Stimulated activated CD4-positive, alpha-beta T cell treated with anti-CD3 and anti-CD28 coated beads, Interleukin-2, amount 100 ng/mL, for 48 hours (primary cell): Measurements from ENCODE around the gene HDDC3.
A peak's percentile ranks its signal among the peaks of the same experiment; 100 is the strongest.
"Not testable (repeated sequence)": the region's sequence is repeated elsewhere in the genome, so short reads cannot be mapped to it uniquely, and the experiment has no call there.

ENCODE experiments used
- DNase-seq, 2 donors: peaks; one replicate each; pipeline ENCODE4 v3.0.0-alpha.2; 2020

HDDC3 gene

DNA sequence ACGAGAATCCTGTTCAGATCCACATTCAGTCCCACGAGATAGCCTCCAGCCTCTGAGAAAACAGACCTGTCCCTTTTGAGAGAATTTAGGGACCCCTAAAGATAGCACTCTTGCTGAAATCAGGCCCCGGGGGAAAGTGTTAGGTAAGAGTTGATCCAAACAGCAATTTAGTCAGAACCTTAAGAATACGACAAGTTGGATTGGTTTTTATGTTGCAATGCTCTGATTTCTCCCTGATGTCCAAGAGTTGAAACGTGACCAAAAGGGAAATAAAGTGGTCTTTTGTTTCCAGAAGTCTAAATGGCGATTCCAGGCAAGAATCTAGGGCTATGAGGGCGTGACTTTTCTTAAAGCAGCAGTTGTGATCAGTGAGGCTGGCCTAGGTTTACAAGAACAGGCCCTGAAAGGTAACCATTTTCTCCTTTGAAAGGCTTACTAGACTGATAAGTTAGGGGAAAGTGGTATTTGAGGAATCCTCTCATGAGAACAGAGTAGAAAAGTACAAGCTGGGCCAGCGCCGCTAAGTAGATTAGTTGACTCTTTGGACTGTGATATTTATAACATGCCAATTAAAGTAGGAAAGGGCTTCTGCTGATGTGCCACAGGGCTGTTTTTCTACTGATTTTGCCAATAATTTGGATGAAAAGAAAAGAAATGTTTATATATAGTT lies 24.4 kb downstream of the HDDC3 start:
- DNase-seq, result no peak

- no peak for DNase-seq
Measured at GRCh38 chr15:90907051-90907660, 25.2 kb downstream of the HDDC3 start.

DNA sequence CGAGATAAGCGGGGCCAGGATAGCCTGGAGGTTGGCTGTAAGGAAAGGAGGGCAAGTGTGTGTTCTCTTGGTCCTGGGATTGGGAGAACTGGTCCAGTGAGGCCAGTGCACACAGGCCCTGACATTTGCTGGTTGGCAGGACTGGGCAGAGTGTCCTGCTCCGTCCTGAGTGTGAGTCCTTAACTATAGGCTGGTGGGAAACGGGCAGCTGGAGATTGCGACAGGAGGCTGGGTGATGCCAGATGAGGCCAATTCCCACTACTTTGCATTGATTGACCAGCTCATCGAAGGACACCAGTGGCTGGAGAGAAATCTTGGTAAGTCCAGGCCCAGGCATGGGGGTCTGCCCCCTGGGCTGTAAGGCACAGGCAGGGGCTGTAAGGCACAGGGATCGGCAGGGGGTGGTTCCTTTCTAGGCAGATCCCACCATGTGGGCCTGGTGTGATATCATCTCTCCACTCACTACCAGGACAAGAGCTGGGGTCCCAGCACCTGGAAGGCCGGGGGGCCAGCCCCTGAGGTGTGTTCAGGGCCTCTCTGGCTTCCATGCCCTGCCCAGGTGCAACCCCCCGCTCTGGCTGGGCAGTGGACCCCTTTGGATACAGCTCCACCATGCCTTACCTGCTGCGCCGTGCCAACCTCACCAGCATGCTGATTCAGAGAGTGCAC lies 26.0 kb downstream of the HDDC3 start:
- no peak for DNase-seq

GRCh38 chr15:90905306-90906180 lies 26.8 kb downstream of the HDDC3 start:
- DNase-seq, result no peak

DNA sequence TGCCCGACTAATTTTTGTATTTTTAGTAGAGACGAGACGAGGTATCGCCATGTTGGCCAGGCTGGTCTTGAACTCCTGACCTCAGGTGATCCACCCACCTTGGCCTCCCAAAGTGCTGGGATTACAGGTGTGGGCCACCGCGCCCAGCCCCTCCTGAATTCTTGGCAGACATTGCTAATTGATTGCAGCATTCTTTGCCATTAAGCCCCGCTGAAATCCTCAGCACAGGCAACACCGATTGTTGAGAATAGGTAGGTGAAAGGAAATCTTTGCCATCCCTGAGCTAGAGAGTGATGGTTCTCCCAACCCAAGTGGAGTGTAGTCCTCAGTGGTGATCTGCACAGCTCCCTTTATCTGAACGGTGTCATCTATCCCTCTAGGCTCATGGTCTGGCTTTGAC lies 27.6 kb downstream of the HDDC3 start:
- DNase-seq, result no peak

- no peak for DNase-seq
Measured at GRCh38 chr15:90903733-90904536, 28.4 kb downstream of the HDDC3 start.

DNA sequence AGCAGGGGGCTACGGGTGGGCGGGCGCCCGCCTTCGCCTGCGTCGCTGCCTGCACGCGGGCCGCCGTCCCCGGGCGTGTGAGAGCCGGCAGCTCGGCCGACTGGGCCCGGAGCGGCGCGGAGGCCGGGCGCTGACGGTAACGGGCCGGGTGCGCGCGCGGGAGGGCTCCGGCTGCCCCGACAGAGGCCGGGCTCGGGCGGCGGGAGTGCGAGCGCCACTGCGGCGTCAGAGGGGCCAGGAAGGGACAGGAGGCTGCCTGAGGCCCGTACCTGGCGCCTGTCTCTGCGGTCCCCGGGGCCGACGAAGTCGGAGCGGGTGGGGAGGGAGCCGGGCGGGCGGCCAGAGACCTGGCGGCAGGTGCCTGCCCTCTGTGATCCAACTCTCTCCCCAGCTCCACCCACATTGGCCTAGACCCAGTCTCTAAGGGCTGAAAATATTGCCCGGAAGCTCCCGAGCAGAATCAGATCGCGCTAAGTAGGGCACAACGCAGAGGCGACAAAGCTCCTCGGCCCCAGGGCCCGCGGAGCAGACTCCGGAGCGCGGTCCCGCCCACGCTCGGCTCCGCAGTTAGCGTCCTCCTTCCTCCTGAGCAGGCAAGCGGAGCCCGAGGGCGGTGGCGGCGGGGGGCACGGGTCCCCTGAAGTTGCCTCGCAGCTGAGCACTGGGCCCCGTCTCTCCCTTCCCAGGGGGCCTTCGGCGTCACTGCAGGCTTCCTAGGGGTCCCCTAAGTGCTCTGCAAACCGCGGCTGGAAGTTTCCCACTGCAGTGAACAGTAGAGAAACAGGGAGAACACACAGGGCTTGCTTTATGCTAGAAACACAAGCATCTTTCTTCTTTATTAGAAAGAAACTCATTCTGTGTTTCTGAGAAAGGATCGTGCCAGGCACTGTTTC lies 29.3 kb downstream of the HDDC3 start, which contains the start of gene MAN2A2:
Gene MAN2A2 (plus strand): TSS at position 463 of the 893 bp plus-strand sequence. CDS start 906 bp downstream, outside the sequence.
- DNase-seq, result peak; percentile 73 to 77

- peak; percentile 62 to 66 for DNase-seq
Measured at GRCh38 chr15:90902040-90902839, 30.1 kb downstream of the HDDC3 start.

- no peak for DNase-seq
Measured at GRCh38 chr15:90901175-90902039, 30.9 kb downstream of the HDDC3 start.

DNA sequence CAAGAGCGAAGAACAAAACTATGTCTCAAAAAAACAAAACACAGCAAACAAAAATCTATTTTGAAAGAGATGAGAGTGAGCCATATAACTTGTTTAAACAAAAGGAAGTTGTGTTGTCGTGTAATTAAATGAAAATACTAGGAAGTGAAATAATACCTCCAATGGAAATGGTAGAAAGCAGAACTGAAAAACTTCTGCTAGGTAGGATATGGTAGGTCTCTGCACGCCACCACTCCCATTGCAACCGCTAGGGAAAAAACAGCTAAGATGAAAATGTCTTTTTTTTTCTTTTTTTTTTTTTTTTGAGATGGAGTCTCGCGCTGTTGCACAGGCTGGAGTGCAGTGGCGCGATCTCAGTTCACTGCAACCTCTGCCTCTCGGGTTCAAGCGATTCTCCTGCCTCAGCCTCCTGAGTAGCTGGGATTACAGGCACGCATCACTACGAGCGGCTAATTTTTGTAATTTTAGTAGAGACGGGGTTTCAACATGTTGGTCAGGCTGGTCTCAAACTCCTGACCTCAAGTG lies 35.2 kb downstream of the HDDC3 start:
- DNase-seq, result not testable (repeated sequence)

DNA sequence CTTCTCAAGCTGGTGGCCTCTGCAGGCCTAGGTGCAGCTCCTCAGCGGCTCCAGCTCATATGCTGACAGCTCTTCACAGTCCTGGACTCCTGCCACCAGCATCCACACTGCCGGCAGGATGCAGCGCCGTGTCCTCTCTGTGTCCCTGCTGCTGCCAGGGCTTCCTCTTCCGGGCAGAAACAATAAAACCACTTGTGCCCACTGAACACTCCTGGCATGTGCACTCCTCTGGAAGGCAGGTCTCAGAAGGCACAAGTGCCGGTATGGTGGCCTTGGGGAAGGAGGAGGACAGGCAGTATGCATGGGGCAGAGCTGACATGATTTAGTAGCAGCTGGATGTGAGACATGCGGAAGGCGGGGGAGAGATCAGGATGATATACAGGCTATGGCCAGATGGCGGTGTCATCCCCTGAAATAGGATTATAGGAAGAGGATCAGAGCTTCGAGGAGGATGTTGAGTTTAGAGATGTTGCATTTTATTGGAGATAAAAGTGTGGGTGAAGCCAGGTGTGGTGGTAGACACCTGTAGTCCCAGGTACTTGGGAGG lies 36.7 kb downstream of the HDDC3 start:
- no peak for DNase-seq

DNA sequence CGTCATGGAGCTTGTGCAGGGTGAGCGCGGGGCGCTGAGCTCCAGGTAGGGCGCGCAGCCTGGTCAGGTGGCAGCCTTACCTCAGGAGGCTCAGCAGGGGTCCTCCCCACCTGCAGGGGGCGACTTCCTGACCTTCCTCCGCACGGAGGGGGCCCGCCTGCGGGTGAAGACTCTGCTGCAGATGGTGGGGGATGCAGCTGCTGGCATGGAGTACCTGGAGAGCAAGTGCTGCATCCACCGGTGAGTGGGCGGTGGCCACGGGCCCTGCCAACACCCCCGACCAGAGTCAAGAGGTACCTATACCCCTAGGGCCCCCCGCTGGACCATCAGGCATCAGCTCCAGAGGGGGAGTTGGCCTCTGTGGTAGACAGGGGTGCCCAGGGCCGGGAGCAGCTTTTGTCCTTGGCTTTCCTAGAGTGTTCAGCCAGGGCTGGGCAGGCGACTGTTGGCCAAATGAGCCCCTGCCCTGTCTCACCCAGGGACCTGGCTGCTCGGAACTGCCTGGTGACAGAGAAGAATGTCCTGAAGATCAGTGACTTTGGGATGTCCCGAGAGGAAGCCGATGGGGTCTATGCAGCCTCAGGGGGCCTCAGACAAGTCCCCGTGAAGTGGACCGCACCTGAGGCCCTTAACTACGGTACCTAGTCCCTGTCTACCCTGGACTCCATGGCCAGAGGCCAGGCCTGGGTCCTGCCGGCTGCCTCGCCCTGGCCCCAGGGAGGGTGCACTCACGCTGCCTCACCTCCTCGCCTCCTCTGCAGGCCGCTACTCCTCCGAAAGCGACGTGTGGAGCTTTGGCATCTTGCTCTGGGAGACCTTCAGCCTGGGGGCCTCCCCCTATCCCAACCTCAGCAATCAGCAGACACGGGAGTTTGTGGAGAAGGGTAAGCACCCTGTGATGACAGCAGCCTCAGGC lies 38.9 kb downstream of the HDDC3 start:
- DNase-seq, result no peak

- DNase-seq, result no peak
Measured at GRCh38 chr15:90892498-90893174, 39.7 kb downstream of the HDDC3 start.

- no peak for DNase-seq
Measured at GRCh38 chr15:90892023-90892422, 40.3 kb downstream of the HDDC3 start.

- no peak for DNase-seq
Measured at GRCh38 chr15:90891346-90891949, 40.9 kb downstream of the HDDC3 start.

DNA sequence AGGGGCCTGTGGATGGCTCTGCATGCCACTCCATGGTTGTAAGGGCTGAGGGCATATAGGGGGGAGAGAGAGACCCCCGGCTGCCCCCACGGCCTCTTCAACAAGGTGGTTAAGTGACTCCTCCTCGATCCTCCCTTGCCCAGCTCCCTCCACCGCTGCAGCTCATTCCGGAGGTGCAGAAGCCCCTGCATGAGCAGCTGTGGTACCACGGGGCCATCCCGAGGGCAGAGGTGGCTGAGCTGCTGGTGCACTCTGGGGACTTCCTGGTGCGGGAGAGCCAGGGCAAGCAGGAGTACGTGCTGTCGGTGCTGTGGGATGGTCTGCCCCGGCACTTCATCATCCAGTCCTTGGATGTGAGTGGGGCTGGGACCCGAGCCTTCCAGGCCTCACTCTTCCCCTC lies 41.5 kb downstream of the HDDC3 start:
- no peak for DNase-seq
